GM12891 (cell line): ENCODE data around the gene CLNK.

ENCODE experiments used
- PAX5 ChIP-seq: IDR thresholded peaks from 2 replicates; pipeline ENCODE4 v1.6.1; 2011; ENCODE audit warnings: low read length, moderate library complexity, mild to moderate bottlenecking; ENCODE audit not compliant: insufficient read depth, severe bottlenecking
- POLR2A ChIP-seq: IDR thresholded peaks from 2 replicates; pipeline ENCODE4 v1.6.1; 2011; ENCODE audit warnings: low read depth, low read length, control low read depth
- POLR2AphosphoS5 ChIP-seq: IDR thresholded peaks from 2 replicates; pipeline ENCODE4 v1.6.1; 2011; ENCODE audit warnings: low read depth, low read length, control low read depth
- POU2F2 ChIP-seq: IDR thresholded peaks from 2 replicates; pipeline ENCODE4 v1.6.1; 2011; ENCODE audit warnings: low read depth, mild to moderate bottlenecking, control low read depth, low read length, moderate library complexity
- TAF1 ChIP-seq: IDR thresholded peaks from 2 replicates; pipeline ENCODE4 v1.6.1; 2011; ENCODE audit warnings: low read depth, low read length, control low read depth

GRCh38 chr4:10437735-10438134, 246.8 kb downstream of the CLNK start:
- TF ChIP-seq POLR2AphosphoS5: no peak
- no peak for TF ChIP-seq TAF1
- TF ChIP-seq POLR2A: no peak
- no peak for TF ChIP-seq POU2F2
- TF ChIP-seq PAX5: no peak
